Islet precursor cell (in vitro differentiated cells): ENCODE results near the gene KCNMB3.
"Not testable (repeated sequence)": the region's sequence is repeated elsewhere in the genome, so short reads cannot be mapped to it uniquely, and the experiment has no call there.

Experiments
- DNase-seq: peaks from one replicate; pipeline ENCODE4 v3.0.0-alpha.2; 2018

KCNMB3 gene

GRCh38 chr3:179263134-179263533 lies 12.2 kb upstream of the KCNMB3 start:
- no peak for DNase-seq

DNA sequence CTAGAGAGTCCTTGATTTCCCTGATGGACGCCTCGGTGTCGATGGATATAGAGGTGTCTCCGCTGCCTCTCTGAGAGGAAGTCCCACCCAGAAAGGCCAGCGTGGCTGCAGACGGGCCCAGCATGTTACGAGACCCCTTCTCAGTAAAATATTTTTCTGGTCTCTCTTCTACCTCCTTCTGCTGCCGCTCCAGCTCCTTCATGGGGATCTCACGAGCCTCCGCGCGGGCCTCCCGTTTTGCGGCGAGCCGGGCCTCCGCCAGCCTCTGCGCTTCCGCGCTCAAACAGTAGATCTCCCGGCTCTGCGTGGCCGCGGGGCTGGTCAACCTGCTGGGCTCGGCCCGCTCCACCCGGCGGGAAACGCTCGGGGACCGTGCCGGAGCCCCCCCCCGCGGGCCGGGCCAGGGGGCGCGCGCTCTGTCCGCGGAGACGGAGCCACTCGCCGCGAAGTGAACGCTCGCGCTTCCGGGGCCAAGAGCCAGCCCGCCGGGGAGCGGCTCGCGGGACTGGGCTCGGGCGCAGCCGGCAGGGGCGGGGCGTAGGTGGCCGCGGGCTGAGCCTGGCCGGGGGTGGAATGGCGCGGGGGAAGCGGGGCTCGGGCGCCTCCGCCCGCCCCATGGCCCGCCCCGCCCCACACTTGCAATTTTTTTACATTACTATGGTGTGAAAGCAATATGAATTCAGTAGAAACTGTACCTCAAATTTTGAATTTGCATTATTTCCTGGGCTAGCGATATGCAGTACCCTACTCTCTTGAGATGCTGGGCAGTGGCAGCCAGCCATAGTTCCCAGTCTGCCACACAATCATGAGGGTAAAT lies 10.2 kb upstream of the KCNMB3 start:
- DNase-seq = peak; percentile 80

GRCh38 chr3:179259959-179260756 lies 9.2 kb upstream of the KCNMB3 start:
- DNase-seq = not testable (repeated sequence)

DNA sequence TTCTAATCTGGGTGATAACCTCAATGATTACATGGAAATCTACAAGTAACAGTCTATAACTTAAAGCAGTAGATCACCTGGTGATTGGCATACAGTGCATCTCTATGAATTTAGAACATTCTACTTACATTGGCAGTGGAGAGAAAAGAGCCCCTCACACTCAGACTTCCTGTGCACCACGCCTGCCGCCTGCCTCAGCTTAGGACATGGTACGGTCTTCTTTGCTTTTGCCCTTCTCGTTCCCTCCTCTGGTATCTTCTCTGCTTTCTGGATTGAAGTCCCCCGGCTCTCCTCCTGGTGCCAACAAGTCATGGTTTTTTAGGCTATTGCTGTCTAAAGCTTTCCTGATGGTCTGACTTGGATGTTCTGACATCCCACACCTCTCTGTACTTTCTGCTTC lies 7.9 kb upstream of the KCNMB3 start:
- no peak for DNase-seq

GRCh38 chr3:179257742-179258141 lies 6.8 kb upstream of the KCNMB3 start:
- DNase-seq = not testable (repeated sequence)

DNA sequence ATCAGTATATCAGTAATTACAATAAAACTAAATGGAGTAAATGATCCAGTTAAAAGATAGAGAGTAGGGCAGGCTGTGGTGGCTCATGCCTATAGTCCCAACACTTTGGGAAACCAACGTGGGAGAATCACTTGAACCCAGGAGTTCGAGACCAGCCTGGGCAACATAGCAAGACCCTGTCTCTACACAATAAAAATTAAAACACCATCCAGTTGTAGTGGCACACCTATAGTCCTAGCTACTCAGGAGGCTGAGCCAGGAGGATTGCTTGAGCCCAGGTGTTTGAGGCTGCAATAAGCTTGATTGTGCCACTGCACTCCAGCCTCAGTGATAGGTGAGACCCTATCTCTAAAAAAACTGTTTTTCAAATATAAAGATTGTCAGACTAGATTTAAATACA lies 5.9 kb upstream of the KCNMB3 start:
- no peak for DNase-seq

- no peak for DNase-seq
Measured at GRCh38 chr3:179247289-179248015, 3.5 kb downstream of the KCNMB3 start.

DNA sequence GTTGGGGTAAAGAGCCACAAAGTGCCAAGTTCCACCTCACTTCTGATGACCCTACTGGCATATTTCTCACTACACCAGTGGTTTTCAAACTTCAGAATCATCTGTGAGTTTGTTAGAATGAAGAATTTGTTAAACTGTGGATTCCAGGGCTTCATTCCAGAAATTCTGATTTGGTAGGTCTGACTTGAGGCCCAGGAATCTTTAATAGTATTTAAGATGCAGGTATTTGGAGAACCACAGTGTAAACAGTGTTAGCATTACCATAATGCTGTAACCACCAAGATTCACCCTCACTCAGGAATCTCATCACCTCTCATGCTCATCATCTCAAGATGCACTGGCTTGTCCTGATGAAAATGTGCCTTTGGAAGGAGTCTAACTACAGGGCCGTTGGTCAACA lies 6.0 kb downstream of the KCNMB3 start:
- DNase-seq = no peak

DNA sequence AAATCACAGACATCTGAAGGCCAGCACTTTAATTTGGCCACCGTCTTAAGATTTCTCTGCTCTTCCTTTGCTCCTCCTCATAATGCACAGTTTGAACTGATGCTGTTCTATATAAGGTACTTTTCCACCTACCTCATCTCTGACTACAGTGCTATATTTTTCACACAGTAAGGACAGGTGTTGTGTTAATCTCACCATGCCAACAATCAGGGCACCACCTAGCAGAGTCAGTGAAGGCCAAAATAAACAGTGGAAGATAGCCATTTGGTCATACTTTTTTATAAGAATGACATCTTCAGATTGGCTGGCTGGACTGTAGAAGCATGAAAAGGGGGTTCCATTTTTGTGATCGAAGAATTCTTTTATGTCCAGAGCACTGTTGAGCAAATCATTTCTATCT lies 8.1 kb downstream of the KCNMB3 start:
- DNase-seq = not testable (repeated sequence)

- not testable (repeated sequence) for DNase-seq
Measured at GRCh38 chr3:179240299-179240698, 10.6 kb downstream of the KCNMB3 start.

DNA sequence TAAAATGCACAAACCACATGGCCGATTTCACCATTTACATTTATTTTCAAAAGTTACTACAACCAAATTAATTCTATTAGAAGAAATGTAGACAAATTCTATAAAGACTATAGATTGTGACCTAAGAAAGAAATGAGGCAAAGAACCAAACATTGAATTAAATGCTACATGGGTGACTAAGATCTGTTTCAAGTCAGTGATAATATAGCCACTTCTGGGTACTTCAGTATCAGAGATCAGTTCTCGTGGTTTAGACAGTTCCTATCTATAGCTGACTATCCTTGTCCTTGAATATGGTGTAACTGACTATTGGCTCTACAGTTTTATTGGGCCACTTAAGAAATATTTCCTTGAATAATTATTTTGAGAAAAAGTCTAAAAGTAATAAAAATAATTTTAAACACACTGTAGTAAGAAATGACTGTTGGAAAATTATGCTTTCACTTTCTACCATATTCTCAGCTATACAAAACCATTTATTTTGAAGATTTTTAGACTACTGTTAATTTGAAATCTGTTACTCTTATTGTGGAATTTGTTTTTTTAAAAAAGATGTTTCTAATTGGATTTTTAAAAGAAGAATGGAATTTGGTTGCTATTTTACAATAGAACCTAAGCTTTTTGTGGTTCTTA lies 14.1 kb downstream of the KCNMB3 start:
- DNase-seq = no peak

- no peak for DNase-seq
Measured at GRCh38 chr3:179234199-179234598, 16.7 kb downstream of the KCNMB3 start.

DNA sequence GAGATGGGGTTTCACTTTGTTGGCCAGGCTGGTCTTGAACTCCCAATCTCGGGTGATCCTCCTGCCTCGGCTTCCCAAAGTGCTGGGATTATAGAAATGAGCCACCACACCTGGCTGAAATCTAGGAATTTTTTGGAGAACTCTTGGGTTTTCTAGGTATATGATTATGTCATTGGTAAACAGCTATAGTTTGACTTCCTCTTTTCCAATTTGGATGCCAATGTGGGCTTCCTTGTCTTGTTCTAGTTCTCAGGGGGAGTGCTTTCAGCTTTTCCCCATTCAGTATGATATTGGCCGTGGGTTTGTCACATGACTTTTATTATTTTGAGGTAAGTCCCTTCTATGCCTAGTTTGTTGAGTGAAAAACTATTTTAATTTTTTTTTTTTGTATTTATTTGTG lies 17.9 kb downstream of the KCNMB3 start:
- no peak for DNase-seq

DNA sequence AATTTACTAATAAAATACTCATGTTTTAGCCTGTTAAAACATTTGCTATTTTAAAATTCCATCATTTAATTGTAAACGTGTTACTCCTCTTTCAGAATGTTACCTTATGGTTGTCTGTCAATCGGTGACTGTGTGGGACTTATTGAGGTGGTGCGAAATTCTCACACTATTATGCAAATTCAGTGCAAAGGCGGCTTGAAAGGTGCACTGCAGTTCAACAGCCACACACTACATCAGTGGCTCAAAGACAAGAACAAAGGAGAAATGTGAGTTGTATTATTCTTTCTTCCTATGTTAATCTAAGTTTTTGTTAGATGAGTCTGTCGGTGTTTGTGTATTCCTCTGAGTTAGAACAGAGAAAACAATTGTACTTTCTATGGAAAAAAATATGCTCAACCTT lies 21.7 kb downstream of the KCNMB3 start:
- no peak for DNase-seq

DNA sequence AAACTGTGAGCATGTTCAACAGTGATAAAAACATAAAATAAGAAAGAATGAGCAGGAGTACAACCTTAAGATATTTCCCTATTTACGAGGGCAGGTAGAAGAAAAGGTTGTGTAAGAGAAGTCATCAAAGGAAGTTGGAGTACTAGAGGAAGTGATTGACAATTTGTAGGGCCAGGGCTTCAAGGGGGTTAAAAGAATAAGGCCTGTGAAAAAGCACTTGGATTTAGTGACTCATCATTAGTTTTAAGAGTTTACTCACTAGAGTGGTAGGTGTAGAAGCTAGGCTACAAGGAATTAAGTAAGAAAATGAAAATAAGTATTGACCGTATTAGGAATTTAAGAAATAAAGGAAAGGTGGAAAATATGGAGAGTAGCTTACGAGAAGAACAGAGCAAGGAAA lies 23.6 kb downstream of the KCNMB3 start:
- no peak for DNase-seq

DNA sequence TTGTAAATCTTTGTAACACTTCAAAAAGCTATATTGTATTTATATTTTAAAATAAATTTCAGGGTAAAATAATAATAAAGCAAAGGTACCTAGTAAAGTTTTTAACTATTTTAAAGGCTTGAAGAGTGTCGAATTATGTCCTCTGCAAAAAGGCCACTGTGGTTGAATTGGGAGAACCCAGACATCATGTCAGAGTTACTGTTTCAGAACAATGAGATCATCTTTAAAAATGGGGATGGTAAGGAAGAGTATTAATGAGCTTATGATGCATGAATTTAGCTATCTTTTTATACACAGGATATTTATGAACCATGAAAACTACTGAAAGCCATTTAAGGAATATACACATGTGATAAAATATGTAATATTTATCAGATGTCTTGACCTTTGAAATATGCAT lies 26.3 kb downstream of the KCNMB3 start:
- DNase-seq = no peak

- DNase-seq = no peak
Measured at GRCh38 chr3:179223548-179223947, 27.4 kb downstream of the KCNMB3 start.

DNA sequence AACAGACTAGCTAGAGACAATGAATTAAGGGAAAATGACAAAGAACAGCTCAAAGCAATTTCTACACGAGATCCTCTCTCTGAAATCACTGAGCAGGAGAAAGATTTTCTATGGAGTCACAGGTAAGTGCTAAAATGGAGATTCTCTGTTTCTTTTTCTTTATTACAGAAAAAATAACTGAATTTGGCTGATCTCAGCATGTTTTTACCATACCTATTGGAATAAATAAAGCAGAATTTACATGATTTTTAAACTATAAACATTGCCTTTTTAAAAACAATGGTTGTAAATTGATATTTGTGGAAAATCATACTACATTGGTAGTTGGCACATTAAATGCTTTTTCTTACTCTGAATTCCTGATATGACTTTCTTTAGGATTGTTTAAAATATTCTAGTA lies 32.7 kb downstream of the KCNMB3 start:
- DNase-seq = not testable (repeated sequence)

GRCh38 chr3:179215550-179215949 lies 35.4 kb downstream of the KCNMB3 start:
- DNase-seq = not testable (repeated sequence)

DNA sequence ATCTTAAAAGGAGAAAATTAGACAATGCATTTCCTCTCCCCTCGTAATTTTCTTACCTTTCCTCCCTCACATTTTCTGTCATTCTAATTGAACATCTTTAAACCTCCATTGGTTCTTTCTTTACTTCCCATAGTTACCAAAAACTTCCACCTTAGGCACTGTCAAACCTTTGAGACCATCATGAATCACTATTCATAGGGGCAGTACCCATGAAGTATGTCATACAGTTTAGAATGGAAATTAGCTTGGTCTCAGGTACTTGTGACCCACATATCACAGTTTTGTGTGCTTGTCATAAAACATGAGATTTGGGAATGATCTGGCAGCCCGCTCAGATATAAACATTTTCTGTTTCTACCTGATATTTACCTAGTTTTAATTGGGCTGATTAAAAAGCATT lies 50.1 kb downstream of the KCNMB3 start:
- DNase-seq = no peak

- no peak for DNase-seq
Measured at GRCh38 chr3:179196700-179197099, 54.2 kb downstream of the KCNMB3 start.

GRCh38 chr3:179196098-179196497 lies 54.8 kb downstream of the KCNMB3 start:
- DNase-seq = no peak

- peak; percentile 66 for DNase-seq
Measured at GRCh38 chr3:179194931-179195330, 56.0 kb downstream of the KCNMB3 start.
